HG03103 (cell line): Measurements from ENCODE around the gene KBTBD12.

Experiments
- ATAC-seq: cut with Tn5 transposase; IDR thresholded peaks from one replicate; pipeline ENCODE4 v1.9.1; 2021; ENCODE audit warnings: low read depth; ENCODE audit not compliant: unreplicated experiment

The KBTBD12 gene

DNA sequence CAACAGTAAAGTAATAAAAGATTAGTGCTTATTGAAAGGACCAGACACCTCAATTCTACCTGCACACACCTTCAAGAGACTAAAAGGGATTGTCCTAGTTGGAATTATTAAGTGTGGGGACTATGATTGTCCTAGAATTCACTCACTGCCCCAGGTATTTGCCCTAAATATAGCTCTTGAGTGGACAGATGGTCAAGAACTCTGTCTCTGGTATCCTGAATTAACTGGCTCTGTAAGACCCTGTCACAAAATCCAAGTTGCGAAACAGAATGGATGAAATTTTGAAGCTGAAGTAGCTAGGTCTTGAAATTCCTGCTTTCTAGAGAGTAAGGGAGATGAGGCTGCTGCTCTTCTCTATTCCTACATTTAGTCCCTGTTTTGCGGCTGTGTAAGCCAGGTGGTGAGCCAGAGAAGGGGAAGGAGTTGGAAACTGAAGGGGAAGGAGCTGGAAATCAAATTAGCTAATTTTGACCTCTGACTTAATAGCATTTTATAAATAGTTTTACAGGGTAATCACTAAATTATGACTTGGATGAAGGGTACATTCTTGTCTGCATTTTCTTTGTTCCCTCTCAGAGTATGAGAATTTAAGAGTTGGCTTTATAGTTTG, 34.5 kb downstream of the KBTBD12 start:
- no peak for ATAC-seq

DNA sequence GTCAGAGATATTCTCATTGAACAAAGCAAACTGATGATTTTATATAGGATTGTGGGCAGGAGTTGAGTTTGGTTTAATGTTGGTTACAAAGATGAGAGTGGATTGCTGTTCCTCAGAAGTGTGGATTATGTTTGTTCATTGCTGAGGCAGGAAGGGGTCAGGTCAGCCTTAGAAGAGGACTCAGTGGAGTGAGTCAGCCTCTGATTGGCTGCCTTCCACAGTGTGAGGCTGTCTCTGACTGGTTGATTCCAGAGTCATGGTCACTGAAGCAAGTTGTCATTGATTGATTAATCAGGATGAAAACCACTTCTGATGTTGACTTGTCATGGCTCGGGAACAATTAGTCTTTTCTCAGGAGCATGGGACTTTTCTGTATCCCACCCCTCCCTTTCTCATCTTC, 36.2 kb downstream of the KBTBD12 start:
- ATAC-seq: no peak

DNA sequence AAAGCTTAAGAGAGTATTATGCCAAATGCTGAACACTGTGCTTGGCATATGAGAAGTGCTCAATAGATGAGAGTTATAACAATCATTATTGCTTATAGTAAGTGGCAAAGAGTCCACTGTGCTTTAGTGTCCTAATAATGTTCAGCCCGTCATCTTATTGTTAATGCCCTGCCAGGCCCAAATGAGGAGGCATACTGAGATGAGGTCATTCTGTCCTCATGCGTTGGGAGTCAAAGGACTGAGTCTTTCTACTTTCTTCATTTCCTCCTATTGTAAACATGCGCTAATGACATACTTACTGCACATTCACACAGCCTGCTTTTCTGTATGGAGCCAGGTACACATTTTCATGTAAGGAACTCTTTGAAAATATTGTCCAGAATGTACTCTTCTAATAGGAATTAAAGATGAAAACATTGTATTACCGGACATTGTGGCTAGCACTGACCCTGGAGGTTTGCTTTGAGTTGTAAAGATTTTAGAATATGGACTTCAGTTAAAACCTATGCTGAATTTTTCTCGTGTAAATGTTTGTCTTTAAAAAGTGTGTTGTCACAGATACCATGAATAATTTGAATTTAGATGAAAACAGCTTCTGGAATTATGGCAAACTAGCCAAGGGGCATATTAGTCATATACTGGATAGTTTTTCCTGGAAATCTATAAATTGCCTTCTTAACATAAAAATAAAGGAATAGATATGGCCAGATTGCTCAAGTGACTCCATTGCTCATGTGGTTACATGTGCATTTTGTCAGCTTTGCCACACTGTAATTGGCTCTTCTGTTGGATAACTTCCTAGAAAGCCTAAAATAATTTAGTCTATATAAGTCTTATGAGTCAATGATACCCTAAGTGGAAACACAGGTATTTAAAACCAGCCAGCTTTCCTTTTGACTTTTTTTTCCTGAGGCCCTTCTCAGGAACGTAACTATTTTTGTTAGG, 38.3 kb downstream of the KBTBD12 start:
- ATAC-seq: no peak

DNA sequence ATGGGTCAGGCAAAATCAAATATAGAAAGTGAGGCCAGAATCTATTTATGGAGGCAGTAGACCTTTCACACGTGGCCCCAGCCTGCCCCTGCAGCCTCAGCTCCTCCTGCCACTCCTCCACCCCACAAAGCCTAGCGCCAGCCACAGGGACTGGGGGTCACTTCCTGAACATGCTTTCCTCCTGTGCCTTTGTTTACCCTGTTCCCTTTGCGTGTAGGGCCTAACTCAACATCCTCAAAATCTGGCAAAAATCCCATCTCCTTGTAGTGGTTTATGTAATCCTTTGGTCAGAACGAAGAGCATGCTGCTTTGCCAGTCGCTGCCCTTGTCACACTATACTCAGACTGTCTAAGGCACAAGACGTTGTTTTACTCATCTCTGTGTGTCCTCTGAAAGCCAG, 39.6 kb downstream of the KBTBD12 start:
- ATAC-seq: no peak

DNA sequence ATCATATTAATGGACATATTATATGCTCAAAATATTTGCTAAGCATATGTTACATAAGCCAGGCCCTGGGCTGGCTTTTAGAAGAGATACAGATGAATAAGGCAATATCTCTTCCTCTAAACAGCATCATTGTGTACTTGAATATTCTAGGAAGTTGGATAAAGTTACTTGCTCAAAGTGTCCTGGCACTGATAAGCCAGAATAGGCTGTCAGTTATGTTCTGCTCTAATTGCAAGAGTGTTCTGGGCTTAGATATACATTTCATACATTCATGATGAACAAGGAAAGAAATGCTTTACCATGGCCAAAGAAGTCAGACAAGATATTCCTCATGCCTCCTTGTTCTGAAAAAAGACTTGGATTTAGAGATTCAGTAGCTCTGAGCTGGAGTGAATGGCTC, 40.7 kb downstream of the KBTBD12 start:
- no peak for ATAC-seq

GRCh38 chr3:127959041-127959440, 44.0 kb downstream of the KBTBD12 start:
- no peak for ATAC-seq

GRCh38 chr3:127959873-127960272, 44.8 kb downstream of the KBTBD12 start:
- no peak for ATAC-seq

DNA sequence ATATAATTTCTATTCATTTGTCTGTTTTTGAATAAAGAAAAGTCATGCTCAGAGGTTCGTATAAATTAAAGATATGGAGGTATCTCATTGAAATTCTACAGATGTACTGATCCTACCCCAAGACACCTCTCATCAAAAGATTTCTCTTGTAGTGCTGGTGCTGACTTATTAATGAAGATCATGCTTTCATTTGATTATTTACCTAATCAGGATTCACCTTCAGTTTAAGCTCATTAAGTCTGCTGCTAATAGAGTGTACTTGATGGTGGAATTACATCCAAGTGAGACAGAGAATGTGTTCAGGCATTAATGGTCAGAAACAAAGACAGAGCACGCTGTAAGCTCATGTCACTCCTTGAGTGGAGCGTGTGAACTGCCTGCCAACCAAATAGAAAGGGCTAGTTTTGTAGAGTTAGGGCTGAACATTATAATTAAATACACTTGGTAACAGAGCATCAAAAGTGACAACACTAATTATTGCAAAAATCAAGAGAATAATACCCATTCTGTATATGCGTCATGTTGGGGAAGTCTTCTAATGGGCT, 45.5 kb downstream of the KBTBD12 start:
- ATAC-seq: no peak

- ATAC-seq: no peak
Measured at GRCh38 chr3:127961124-127961523, 46.1 kb downstream of the KBTBD12 start.

DNA sequence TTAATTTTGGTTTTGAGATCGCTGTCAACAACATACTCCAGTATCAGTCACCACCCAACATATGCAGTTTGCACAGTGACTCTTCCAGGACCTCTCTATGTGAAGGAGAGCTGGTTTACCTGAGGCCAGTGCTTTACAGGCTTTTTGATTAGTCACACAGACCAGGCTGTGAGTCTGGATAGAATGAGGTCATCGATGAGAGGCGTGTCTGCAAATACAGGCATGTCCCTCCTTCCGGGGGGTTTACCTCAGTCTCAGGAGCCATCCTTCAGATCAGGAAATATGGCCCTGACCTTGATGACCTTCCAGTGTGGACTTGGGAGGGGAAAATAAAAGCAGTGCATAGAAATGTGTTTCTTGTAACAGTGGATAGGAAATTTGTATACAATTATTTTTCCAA, 46.9 kb downstream of the KBTBD12 start:
- no peak for ATAC-seq

DNA sequence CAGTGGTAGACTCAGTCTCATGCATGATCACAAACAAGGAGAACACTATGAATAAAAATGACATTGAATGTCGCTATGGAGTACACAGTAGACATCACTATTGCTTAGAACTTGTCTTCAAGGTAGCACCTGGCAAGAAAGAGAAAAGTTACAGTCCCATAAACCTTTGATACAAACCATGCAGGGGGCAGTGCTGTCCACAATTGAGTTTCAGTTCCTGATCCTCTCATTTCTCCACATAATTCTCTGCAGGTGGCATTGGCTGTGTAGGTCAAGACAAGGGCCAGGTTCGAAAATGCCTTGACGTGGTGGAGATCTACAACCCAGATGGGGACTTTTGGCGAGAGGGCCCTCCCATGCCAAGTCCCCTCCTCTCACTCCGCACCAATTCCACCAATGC, 47.9 kb downstream of the KBTBD12 start:
- no peak for ATAC-seq

GRCh38 chr3:127964053-127964452, 49.0 kb downstream of the KBTBD12 start:
- ATAC-seq: no peak

- ATAC-seq: no peak
Measured at GRCh38 chr3:127964816-127965215, 49.8 kb downstream of the KBTBD12 start.

DNA sequence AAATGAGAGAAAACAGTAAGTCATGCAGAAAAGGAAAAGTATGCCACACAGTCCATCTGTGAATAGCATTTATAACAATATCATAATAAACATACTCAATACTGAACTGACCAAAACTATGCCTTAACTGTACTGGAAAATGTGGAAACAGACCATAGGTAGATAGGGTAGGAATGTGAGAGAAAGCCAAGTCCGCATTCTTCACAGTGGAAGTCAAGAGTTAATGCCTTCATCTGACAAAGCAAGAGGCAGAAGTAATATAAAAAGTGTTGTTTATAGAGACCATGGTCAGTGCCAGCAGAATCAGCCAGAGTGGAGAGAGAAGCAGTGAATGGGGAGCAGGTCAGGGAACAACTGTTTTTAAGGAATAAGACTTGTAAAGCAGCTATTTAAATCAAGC, 52.3 kb downstream of the KBTBD12 start:
- no peak for ATAC-seq

DNA sequence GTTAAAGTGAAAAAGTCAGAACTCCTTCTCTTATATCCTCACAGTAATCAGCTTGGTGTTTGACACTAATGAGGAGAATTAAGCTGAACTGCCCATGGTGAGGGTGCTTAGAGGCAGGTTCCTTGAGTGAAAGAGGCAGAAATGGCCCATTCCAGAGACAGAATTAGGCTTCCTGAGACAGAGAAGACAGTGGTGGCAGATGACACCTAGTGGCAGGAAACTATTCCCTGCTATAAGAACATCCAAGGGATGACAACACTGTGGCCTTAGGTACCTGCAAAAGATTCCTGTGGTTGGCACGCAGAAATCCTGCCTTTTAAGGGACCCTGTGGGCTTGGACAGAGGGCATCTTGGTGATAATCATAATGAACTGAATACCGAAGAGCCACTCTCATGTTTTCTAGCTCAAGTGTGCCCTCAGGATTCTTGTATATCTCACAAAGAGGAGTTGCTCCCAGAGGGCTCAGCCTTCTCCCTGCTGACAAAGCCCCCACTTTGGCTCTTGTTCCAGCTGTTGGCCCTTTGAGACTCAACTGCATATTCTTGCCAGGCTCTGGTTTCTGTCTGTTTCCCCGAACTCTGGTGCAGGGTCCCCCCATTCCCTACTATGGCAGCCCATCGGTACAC, 56.0 kb downstream of the KBTBD12 start:
- ATAC-seq: no peak

- ATAC-seq: no peak
Measured at GRCh38 chr3:127974226-127974625, 59.2 kb downstream of the KBTBD12 start.

- no peak for ATAC-seq
Measured at GRCh38 chr3:127975153-127976029, 60.4 kb downstream of the KBTBD12 start.

GRCh38 chr3:127978636-127979035, 63.6 kb downstream of the KBTBD12 start:
- no peak for ATAC-seq

- no peak for ATAC-seq
Measured at GRCh38 chr3:127979473-127979872, 64.4 kb downstream of the KBTBD12 start.

DNA sequence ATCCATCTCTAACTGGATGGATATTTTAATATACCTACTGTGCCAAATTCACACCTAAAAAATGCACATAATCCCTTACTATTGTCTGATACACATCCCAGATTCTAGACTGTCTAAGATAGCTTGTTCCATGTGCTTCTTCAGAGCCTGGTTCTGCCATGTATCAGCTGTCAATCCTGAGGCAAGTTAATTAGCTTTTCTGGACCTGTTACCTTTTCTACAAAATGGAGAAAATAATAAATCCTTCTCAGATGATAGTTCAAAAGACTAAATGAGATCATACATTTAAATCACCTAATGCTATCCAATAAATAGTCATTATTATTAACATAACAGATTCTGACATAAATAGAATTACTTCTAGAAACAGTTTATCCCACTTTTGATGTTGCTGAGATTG, 66.1 kb downstream of the KBTBD12 start:
- ATAC-seq: no peak
